Uterine smooth muscle cell (primary cell): ENCODE measurements around the gene SNX8. TPM values are rescaled to one million over a fixed set of nuclear protein-coding genes. Genes with fewer than 3 reads are reported as not detected.

Experiments used
- total RNA-seq: library from RNA; depleted of rRNA; stranded (reverse); fragments of >200 nt; gene quantifications from 2 replicates; pipeline ENCODE4 v1.2.3, GENCODE V29; 2014

Gene SNX8, protein sequence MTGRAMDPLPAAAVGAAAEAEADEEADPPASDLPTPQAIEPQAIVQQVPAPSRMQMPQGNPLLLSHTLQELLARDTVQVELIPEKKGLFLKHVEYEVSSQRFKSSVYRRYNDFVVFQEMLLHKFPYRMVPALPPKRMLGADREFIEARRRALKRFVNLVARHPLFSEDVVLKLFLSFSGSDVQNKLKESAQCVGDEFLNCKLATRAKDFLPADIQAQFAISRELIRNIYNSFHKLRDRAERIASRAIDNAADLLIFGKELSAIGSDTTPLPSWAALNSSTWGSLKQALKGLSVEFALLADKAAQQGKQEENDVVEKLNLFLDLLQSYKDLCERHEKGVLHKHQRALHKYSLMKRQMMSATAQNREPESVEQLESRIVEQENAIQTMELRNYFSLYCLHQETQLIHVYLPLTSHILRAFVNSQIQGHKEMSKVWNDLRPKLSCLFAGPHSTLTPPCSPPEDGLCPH
- total RNA-seq: 18.2 and 21.1 TPM in 2 replicates

DNA sequence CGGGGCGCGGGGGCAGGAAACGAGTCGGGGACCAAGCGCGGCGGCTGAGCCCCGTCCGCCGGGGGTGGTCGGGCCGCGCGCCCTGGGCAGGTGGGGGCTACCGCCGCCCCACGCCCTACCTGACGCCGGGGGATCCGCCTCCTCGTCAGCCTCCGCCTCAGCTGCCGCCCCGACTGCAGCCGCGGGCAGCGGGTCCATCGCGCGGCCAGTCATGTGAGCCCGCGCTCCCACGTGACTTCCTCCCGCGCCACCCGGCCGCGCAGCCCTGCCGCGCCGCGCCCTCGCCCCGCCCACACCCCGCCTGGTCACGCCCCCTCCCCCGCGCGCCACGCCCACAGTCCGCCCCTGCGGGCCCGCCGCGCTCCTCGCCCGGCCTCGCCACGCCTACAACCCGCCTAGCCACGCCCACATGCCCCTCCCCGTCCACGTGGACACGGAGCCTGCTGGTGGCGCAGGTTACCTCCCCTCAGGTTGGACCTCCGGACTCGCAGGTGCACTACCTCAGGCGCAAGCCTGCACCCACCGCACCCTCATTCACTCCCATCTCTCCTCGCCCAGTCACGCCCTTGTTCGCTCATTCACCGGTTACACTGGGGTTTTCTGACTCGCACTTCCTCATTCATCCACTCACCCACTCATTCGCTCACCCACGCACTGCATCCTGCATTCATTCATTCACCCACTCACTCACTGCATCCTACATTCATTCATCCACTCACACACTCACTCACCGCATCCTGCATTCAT, at the start of gene SNX8:
SNX8 (minus strand) TSS at position 233 of the 747 bp plus-strand sequence; CDS start at position 213, 20 bp downstream.

DNA sequence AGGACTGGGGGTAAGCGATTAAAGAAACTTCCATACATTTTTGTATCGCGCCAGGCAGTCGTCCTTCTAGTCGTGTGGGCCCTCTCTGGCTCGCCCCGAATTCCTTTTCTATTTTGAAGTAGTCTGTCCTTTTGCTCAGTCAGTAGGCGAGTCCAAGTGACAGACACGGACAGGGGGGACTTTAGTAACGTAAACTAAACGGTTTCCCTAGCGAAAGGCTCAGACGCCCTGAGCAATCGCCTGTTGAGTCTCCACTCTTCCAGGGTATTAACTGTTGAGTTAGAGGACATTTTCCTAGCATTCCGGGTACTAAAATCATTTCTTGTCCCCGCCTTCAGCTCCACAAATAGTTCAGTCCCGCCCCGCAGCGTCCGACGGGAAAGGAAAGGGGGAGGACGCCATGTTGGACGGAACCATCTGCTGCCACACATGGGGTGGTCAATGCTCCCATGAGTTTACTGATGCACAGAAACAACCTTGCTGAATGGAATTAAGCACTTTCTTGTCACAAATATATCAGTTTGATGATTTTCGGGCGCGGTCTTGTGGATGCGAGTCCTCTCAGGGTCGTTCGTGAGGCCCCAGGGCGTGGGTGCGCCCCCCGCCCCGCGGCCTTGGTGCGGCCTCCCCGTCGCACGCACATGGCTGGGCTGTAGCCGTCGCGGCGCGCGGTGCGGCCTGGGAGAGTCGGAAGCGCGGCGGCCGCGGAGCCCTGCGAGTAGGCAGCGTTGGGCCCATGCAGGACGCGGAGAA, 40.1 kb upstream of the SNX8 start, which contains the start of gene EIF3B:
EIF3B (plus strand) TSS at position 642 of the 753 bp plus-strand sequence; CDS start at position 737, 95 bp downstream.

DNA sequence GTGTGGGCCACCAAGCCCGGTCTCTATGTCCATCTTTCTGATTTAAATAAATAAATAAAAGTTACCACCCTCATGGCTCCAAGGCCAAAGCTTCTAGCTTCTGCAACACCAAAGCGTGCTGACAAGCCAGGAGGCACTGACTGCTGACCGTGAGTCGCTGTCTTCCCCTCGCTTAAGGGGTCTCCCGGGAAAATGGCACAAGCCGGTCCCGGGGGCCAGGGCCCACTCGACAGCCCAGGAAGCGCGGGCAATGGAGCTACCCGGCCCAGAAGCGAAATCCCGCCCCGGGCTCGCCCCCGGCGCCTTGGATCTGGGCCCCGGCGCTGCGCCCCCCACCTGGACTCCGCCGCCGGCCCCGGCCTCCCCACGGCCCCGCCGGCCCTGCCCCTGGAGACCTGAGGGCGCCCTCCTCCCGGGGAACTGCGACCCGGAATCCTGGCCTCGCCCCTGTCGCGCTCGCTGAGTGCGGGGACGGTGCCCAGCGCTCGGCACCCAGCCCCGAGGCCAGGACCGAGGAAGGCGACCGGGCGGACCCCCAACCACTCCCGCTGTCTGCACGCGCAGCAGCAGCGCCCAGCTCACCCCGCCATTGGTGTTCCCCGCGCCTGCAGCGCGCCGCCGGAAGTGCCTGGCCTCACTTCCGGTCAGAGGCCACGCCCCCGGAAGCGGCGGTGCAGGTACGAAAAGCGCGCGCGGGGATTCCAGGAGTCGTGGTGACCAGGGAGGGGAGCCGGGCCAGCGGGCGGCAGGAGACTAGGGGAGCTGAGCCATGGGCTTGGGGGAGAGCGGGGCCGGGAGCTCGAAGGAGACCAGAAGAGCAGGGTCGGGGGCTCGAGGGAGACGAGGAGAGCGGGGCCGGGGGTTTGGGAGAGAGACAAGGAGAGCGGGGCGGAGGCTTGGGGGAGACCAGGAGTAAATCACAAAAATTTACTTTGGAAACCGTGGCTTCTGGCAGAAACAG, 72.4 kb downstream of the SNX8 start, which contains the start of the genes MRM2 and NUDT1:
MRM2 (minus strand) TSS at position 626 of the 961 bp plus-strand sequence; CDS start at position 590, 36 bp downstream.
NUDT1 (plus strand) TSS at position 647 of the 961 bp plus-strand sequence. CDS start 2,349 bp downstream, outside the sequence.

DNA sequence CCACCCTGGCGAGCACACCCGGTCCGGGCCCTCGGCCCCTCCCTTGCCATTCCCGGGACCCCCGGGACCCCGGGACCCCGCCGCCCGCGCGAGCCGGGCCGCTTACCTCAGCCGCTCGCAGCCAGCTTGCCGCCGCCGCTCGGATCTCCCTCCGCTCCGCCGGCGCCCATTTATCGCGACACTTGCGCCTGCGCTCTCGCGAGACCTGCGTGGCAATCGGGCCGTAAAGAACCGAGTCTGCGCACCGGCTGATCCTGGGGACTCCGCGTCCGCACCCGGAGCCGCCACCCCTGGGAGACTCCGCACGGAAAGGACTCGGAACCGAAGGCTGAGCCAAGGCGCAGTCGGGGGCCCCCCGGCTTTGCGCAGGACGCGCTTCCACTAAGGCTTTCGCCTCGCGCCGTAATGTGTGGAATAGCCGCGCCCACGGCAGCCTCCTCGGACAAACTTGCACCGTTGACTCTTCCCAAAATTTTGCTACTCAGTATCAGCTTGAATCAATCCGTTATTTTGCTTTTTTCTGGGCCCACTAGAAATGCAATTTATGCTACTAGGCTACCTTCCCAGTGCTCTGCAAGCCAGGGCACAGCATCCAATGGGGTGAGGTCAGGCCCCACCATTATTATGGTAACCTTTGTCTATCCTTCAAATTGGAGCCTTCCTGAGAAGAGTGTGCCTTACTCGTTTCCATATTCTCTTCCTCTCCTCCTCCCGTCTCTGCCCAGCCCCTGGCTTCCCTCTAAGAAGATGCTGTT, 81.3 kb downstream of the SNX8 start, which contains the start of gene MAD1L1:
MAD1L1 (minus strand) TSS at position 180 of the 755 bp plus-strand sequence. CDS start 2,812 bp downstream, outside the sequence.

Other genes starting within 250 kb of the SNX8 start
- 69.7 and 82.0 TPM in 2 replicates for gene MAD1L1, start 81.5 kb downstream of the SNX8 start, total RNA-seq
- gene MRM2, start 72.2 kb downstream of the SNX8 start, total RNA-seq: 14.6 and 26.1 TPM in 2 replicates
- 31.1 and 42.7 TPM in 2 replicates for gene NUDT1, start 72.2 kb downstream of the SNX8 start, total RNA-seq
- gene EIF3B, start 40.4 kb upstream of the SNX8 start, total RNA-seq: 210 and 289 TPM in 2 replicates
- gene CHST12, start 89.2 kb upstream of the SNX8 start, total RNA-seq: 8.5 and 10.3 TPM in 2 replicates
- not detected in 2 replicates for gene GRIFIN, start 162.0 kb upstream of the SNX8 start, total RNA-seq
- 4.4 and 6.1 TPM in 2 replicates for gene LFNG, start 205.3 kb upstream of the SNX8 start, total RNA-seq
- gene BRAT1, start 241.1 kb upstream of the SNX8 start, total RNA-seq: 31.1 and 32.4 TPM in 2 replicates
- 12.0 and 12.9 TPM in 2 replicates for gene IQCE, start 244.5 kb upstream of the SNX8 start, total RNA-seq